OCI-M1 (cell line): ENCODE measurements around the gene NEK11.

Experiments used
- DNase-seq: peaks from one replicate; lab custom pipeline; 2025; lab: John Stamatoyannopoulos, UW

NEK11 gene

DNA sequence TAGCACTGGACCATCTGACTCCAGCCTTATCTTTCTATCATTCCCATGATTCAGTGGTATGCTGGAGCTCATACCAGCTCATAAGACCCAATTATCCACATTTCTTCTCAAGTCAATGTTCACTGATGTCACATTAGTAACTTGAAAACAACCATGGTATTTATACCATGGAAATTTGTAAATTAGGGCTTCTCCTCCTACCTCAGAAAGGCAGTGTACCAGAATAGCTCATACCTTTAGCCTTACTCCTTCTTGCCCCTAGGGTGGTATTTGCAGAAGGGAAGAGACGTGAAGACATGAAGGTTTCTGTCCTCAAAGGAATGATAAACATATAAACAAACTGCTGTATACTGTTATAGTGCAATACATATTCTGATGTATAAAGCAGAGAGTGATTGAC is 114.2 kb downstream of the NEK11 start:
- peak; percentile 4 for DNase-seq

- DNase-seq = no peak
Measured at GRCh38 chr3:131141770-131142169, 115.1 kb downstream of the NEK11 start.

DNA sequence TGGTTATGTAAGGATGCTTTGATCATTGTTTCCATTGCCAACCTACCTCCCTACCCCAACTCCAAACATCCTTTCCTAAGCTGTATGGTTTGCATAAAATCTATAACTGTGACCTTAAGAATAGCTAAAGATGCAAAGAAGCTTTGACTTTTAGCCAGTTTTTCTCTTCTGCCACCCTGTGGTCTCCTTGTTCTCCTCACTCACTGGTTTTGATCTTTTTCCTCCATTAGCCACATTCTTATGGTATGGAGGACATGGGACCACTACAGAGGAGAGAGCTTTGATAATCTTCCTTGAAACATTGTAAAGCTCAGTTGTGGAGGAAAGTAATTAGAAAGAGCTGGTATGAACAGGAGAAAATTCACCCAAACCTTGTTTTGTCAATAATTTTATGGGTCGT is 115.9 kb downstream of the NEK11 start:
- peak; percentile 41 for DNase-seq

GRCh38 chr3:131143802-131144201 is 117.1 kb downstream of the NEK11 start:
- no peak for DNase-seq

GRCh38 chr3:131147534-131147933 is 120.9 kb downstream of the NEK11 start:
- DNase-seq = no peak

GRCh38 chr3:131158434-131158833 is 131.8 kb downstream of the NEK11 start:
- no peak for DNase-seq

DNA sequence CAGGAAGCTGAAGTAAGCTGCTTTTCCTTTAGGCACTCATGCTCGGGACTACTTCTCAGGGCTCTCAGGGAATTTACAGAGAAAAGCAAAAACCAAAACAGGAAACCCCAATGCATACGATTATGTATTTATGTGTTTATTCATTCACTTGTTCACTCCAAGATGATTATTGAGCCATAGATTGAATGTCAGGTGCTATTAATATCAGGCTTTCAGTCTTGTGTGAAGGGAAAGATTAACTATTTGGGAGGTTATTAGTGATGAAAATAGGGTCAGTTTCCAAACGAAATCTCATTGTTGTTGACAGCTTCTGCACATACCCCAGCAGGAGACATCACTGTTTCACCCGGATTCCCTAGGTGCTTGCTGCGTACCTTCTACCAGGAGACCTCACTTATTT is 135.8 kb downstream of the NEK11 start:
- DNase-seq = no peak

DNA sequence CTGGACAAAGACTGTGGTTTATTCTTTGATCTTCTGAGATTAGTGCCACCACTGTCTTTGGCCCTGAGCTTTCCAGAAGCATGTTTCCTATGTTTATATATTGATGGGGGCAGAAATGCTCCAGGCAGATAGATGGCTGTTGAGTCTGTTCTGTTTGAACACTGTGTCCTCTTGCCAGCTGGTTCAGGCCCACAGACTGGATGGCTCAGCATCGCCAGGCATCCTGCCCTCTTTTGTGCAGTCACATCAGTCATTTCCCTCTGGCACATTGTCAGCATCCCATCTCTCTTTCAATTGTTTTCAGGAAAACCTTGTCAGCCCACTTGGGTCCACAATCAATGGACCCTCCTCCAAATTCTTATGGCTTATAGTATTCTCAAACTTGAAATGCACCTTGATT is 141.2 kb downstream of the NEK11 start:
- no peak for DNase-seq

DNA sequence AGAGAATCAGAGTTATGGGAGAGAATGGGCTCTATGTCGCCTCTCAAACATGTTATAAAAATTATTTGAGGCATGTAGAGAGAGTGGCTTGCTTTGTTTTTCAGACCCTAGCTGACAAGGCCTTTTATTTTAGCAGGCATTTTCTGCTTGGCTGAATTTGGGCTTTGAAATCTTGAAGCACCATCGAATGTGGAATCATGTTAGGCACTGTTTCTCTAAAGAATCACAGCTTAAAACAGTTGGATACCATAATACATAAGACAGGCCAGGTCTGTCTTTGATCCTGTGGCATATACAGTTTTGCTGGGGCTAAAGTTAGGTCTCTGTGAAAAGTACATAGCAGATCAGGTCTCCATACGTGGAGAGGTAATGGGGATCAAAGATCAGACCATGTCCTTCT is 142.7 kb downstream of the NEK11 start:
- DNase-seq = no peak

DNA sequence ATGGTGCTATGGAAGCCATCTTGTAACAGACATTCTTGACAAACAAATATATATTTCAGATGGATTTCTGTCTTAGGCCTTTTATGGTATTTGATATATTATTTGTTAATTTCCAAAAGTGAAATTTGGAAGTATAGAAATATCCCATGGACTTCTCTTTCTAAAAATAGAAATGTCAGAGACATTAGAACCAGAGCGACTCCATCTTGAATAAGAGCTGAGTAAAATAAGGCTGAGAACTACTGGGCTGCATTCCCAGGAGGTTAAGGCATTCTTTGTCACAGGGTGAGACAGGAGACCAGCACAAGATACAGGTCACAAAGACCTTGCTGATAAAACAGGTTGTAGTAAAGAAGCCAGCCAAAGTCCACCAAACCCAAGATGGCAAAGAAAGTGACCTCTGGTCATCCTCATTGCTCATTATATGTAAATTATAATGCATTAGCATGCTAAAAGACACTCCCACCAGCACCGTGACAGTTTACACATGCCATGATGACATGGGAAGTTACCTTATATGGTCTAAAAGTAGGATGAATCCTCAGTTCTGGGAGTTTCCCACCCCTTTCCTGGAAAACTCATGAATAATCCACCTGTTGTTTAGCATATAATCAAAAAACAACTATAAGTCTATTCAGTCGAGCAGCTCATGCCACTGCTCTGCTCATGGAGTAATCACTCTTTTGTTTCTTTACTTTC is 146.0 kb downstream of the NEK11 start:
- no peak for DNase-seq

GRCh38 chr3:131174752-131175151 is 148.1 kb downstream of the NEK11 start:
- DNase-seq = no peak

DNA sequence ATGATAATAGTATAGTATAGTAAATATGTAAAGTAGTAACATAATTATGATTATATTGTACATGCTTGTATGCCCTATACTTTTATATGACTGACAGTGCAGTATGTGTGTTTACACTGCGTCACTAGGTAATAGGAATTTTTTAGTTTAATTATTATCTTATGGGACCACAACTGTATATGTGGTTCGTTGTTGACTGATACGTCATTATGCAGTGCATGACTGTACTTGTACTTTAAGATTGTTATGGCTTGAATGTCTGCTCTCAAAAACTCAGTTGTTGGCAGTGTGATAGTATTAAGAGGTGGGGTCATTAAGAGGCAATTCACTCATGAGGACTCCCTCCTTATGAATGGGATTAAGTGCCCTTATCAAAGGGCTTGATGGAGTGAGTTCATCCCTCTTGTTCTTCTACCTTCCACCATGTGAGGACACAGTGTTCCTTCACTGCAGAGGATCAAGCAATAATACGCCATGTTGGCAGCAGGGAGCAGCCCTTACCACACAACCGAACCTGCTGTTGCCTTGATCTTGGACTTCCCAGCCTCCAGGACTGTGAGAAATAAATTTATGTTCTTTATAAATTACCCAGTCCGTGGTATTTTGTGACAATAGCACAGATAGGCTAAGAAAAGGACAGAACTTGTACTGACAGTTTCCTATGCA is 152.2 kb downstream of the NEK11 start:
- DNase-seq = no peak

DNA sequence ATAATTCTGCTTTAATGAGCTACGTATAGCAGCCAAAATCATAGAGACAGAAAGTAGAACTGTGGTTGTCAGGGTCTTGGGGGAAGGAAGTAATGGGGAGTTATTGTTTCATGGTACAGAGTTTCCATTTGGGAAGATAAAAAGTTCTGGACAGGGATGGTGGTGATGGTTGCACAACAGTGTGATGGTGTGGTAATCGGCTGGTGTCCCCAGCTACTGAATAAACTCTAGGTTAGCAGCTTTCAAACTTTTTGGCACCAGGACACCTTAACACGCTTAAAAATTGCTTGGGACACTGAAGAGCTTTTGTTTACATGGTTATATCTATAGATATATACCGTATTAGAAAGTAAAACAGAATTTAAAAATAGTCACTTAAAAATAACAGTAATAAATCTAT is 166.0 kb downstream of the NEK11 start:
- no peak for DNase-seq

DNA sequence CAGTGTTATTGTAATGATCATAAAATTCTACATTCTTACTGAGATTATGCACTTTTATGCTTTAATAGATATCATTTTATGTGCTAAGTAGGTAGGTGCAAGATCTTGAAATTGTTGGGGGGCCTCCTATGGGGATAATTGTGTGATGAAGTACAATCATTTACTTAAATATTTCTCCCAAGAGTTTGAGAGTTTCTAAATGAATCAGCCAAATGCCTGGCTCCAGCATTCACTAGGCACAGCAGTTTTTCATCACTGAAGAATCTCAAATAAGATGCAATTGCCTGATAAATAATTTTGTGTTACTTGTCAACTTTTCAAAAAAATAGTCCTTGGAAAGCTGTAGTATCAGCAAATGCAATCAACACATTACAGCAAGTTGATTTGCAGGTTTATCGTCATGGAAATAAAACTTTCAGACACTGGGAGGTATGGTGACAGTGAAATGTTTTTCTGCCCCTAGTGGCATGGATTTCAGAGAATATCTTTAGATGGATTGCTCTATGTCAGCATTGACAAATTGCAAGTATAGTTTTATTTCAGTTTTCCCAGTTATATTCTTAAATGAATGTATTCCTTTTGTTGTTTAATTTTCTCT is 167.1 kb downstream of the NEK11 start:
- peak; percentile 36 for DNase-seq

DNA sequence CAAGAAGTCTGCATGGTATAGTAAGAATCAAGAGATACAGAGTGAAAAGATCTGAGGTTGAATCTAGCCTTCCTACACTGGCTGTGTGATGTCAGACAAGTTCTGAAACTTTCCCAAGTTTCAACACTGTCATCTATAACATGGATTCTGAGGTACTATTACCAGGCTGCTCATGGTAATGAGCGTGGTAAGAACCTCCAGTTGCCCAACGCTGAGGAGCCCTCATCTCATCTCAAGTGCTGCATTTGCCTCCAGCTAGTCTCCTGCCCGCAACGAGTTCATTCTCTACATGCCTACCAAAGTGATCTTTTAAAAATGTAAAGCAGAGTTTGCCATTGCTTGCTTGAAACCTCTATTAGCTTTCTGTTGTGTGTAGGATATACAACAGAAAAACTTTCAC is 168.1 kb downstream of the NEK11 start:
- DNase-seq = no peak

- DNase-seq = no peak
Measured at GRCh38 chr3:131200636-131201199, 174.0 kb downstream of the NEK11 start.

DNA sequence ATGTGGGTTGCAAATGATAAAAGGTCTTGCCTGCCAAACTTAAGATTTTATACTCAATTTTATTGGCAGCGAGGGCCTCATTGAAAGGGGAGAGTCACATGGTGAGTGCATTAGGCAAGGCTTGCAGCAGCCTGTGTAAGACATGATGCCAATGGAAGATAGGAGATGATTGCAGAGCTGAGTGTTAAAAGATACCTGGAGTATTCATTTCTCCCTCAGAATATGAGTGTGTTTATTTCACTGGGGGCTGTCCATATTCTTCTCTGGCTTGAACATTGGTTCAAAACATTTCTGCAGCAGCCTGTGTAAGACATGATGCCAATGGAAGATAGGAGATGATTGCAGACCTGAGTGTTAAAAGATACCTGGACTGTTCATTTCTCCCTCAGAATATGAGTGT is 189.7 kb downstream of the NEK11 start:
- DNase-seq = no peak

- peak; percentile 38 for DNase-seq
Measured at GRCh38 chr3:131216801-131217200, 190.1 kb downstream of the NEK11 start.

DNA sequence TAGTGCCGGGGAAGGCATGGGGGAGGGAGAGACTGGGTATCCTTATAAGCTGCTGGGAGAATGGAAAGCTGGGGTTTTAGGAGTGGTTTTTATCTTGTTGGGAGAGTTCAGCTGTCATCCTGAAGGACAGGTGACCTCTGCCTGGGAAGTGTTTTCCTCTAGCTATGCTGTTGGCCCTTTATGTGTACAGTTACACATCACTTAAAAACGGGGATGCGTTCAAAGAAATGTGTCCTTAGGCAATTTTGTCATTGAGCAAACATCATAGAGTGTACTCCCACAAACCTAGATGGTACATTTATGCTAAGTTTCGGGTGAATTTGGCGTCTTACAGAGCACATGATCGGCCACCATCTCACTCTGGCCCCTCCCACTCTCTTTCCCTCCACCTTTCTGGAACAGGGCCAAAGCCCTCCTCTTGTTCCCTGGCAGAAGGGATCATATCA is 190.6 kb downstream of the NEK11 start:
- no peak for DNase-seq

DNA sequence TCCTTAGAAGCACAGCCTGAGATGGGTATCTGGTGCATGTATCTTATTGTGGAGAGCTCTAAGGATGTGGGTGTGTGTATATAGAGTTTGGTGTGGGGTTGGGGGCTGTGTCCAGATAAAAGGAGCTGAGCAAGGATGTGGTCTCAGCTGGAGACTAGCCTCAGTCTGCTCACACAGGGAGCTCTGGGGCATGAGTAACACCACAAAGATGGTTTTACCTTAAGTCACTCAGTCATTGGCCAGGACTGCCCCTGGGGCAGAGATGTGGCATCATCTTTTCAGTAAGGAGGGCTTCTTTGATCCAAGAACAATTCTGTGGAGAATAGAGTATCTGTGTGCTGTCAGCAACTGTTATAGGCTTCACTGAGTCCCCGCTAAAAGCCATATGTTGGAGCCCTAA is 191.5 kb downstream of the NEK11 start:
- DNase-seq = no peak

DNA sequence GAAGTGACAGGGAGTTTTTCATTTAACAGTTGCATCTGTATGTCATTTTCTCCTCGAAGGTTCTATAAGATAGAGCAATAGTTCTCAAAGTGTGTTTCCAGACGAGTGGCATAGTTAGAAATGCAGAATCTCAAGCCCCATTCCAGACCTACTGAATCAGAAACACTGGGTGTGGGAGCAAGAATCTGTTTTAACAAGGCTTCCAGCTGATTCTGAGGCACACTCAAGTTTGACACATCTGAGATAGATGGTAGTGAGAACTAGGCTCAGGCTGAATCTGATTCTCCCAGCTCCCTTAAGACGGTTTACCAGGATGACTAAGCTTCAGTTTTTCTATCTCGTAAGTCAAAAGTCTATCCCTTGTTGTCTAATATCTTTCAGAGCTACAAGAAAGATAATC is 195.1 kb downstream of the NEK11 start:
- no peak for DNase-seq

DNA sequence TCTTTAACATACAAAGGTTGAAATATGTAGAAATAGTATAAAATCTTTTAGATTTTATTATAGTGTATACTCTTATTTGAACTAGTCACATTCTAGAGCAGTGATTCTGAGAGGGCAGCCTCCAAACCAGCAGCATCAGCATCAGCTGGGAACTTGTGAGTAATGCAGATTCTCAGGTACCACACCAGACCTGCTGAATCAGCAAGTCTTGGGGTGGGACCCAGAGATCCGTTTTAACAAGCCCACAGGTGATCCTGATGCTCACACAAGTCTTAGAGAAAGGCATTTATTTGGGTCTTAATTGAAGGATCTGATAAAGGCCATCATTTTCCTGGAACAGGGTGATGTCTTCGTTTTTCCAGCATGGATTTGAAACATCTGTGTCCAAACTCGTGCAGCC is 195.9 kb downstream of the NEK11 start:
- no peak for DNase-seq
